RWPE1 (cell line): ENCODE measurements around the gene RAB17.

Source experiments
- CTCF ChIA-PET: fragments of 350-600 bp; sonication (Branson Sonifier 250); formaldehyde crosslinking; extraction: SDS; loops from one replicate; lab custom pipeline; 2021; lab: Yijun Ruan, JAX
- POLR2A ChIA-PET: fragments of 400-600 bp; formaldehyde crosslinking; extraction: SDS; loops from one replicate; lab custom pipeline; 2020; ENCODE audit warnings: antibody characterized with exemption; ENCODE audit not compliant: low non-redundant PET; lab: Yijun Ruan, JAX
- DNase-seq: peaks from one replicate; pipeline ENCODE4 v3.0.0; 2012; ENCODE audit warnings: low spot score
- H3K27ac ChIP-seq: fragments of 450-650 bp; 2 replicates; pipeline ENCODE4 v1.5.1; 2017
- CTCF ChIP-seq: fragments of 450-650 bp; conservative IDR thresholded peaks from 2 replicates; pipeline ENCODE4 v1.5.1; 2017; ENCODE audit warnings: low read depth, mild to moderate bottlenecking

Gene RAB17

DNA sequence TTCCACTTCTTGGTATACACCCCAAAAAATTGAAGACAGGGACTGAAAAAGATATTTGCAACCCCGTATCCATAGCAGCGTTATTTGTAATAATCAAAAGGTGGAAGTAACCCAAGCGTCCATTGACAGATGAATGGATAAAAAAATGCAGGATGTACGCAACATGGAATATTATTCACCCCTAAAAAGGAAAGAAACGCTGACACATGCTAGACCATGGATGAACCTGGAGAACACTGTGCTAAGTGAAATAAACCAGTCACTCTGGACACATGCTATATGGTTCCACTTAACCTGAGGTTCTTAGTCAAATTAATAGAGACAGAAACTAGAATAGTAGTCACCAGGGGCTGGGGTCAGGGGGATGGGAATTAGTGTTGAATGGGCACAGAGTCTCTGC lies 62.8 kb downstream of the RAB17 start:
- ChIA-PET POLR2A (no interaction called here), CTCF (interaction anchor here (0.6 to 0.8 kb wide), 2 partner anchors 15 to 1673 kb away, joined by 3 to 4 read pairs; no protein-coding TSS in a partner anchor)
- no peak for DNase-seq
- H3K27ac ChIP-seq: no peak overlapping the region
- TF ChIP-seq CTCF: no peak

DNA sequence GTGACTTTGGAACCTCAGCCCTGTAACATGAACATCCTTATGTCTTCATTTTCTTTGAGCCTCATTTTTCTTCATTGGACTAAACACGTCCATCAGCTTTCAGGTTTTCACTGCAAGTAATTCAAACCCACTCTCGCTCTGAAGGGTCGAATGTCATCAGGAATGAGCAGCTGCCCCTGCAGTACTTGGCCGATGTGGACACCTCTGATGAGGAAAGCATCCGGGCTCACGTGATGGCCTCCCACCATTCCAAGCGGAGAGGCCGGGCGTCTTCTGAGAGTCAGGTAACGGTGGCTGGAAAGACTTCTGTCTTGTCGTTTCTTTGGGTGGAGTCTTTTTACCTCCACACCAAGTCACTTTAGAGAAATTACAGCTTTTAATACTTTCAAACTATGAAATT lies 63.3 kb downstream of the RAB17 start:
- ChIA-PET CTCF (interaction anchor here (0.6 to 0.8 kb wide), 2 partner anchors 14 to 1673 kb away, joined by 3 to 4 read pairs; no protein-coding TSS in a partner anchor), POLR2A (no interaction called here)
- no peak for DNase-seq

GRCh38 chr2:237525559-237526157 lies 64.9 kb downstream of the RAB17 start:
- CTCF ChIA-PET: interaction anchor here (0.6 to 1.2 kb wide), 2 partner anchors 46 to 104 kb away, joined by 3 read pairs; no protein-coding TSS in a partner anchor
- no peak for TF ChIP-seq CTCF
- no peak for DNase-seq
- H3K27ac ChIP-seq: no peak overlapping the region
- POLR2A ChIA-PET: no interaction called here

More for the DNA sequence above, 63.3 kb downstream of the RAB17 start:
- TF ChIP-seq CTCF: no peak
- no peak overlapping the region for H3K27ac ChIP-seq

- POLR2A ChIA-PET: no interaction called here
- H3K27ac ChIP-seq: no peak overlapping the region
- no peak for TF ChIP-seq CTCF
- CTCF ChIA-PET: interaction anchor here (0.6 to 1.2 kb wide), 3 partner anchors 26 to 103 kb away, joined by 3 read pairs; no protein-coding TSS in a partner anchor
- no peak for DNase-seq
Measured at GRCh38 chr2:237524631-237525030, 65.9 kb downstream of the RAB17 start.
